Activated CD4-positive, alpha-beta T cell treated with anti-CD3 and anti-CD28 coated beads, Interleukin-2, amount 10 ng/mL, durations not matched to agents 7 days and 5 days (primary cell): ENCODE data around the gene CRABP1. TPM values are rescaled to one million over a fixed set of nuclear protein-coding genes. Genes with fewer than 3 reads are reported as not detected.

Experiments
- CTCF ChIA-PET: fragments of 350-600 bp; sonication (Branson Sonifier 250); formaldehyde crosslinking; loops from one replicate; lab custom pipeline; 2021; ENCODE audit warnings: antibody characterized with exemption; lab: Charles Lee
- POLR2A ChIA-PET: fragments of 350-600 bp; sonication (Branson Sonifier 250); formaldehyde crosslinking; loops from one replicate; lab custom pipeline; 2021; ENCODE audit warnings: antibody characterized with exemption; lab: Charles Lee
- DNase-seq: peaks from one replicate; pipeline ENCODE4 v3.0.0-alpha.2; 2020
- H3K27ac Mint-ChIP-seq: one replicate; pipeline ENCODE4 v1.8.0; 2021; ENCODE audit warnings: mild to moderate bottlenecking, moderate library complexity, mixed read lengths
- H3K27me3 Mint-ChIP-seq: one replicate; pipeline ENCODE4 v1.8.0; 2021; ENCODE audit warnings: mixed read lengths
- H3K36me3 Mint-ChIP-seq: one replicate; pipeline ENCODE4 v1.8.0; 2021; ENCODE audit warnings: low read depth, mixed read lengths
- H3K4me1 Mint-ChIP-seq: one replicate; pipeline ENCODE4 v1.8.0; 2021; ENCODE audit warnings: mixed read lengths
- H3K4me3 Mint-ChIP-seq: one replicate; pipeline ENCODE4 v1.8.0; 2021; ENCODE audit warnings: mild to moderate bottlenecking, moderate library complexity, mixed read lengths
- H3K9me3 Mint-ChIP-seq: one replicate; pipeline ENCODE4 v1.8.0; 2021; ENCODE audit warnings: mixed read lengths
- total RNA-seq, 2 experiments: library from RNA; stranded (reverse); gene quantifications; one replicate each; pipeline ENCODE4 v1.2.3, GENCODE V29; 2021

Gene CRABP1
- total RNA-seq, 2 experiments from 2014 or later: not detected

DNA sequence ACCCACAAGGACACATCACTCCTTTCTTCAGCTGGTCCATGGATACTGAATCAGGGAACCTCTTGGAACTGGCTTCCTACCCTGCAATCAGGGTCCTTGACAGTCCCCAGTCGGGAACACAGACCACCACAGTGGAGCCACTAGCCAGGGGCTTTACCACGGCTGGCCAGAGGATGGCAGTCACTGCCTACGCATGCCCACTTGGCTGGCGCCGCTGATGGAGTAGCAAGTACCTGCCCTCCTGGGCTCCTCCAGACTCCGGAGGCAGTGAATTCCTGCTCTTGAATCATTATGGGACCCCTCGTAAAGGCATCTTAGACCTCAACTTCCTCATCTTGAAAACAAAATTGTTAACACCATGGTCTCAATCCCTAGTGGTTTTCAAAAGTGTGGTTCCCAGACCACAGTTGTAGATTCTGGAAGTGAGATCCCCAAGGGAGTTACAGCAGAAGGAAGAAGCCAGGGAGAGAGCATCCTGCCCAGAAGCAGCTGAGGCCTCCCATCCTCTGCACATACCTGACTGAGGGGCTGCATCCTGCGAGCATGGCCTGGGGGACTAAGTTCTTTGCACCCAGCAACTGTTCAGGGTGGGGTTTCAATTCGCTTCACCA lies 31.6 kb upstream of the CRABP1 start:
- ChIA-PET POLR2A (no interaction called here), CTCF (interaction anchor here (0.9 to 3.2 kb wide), 3 partner anchors 10 to 114 kb away, joined by 3 to 16 read pairs (median 5); partner anchors contain the start of gene SKIC8)
- Mint-ChIP-seq H3K9me3 (no peaks in the 10 kb centered on the region), H3K36me3 (no peaks in the 10 kb centered on the region), H3K4me1 (no peaks in the 10 kb centered on the region), H3K4me3 (no peak overlapping the region), H3K27me3 (peaks cover 9% of the 10 kb centered on the region), H3K27ac (no peak overlapping the region)
- DNase-seq: peak; percentile 61

- H3K4me1 Mint-ChIP-seq: no peaks in the 10 kb centered on the region
Measured at GRCh38 chr15:78311292-78311691, 28.9 kb upstream of the CRABP1 start.

DNA sequence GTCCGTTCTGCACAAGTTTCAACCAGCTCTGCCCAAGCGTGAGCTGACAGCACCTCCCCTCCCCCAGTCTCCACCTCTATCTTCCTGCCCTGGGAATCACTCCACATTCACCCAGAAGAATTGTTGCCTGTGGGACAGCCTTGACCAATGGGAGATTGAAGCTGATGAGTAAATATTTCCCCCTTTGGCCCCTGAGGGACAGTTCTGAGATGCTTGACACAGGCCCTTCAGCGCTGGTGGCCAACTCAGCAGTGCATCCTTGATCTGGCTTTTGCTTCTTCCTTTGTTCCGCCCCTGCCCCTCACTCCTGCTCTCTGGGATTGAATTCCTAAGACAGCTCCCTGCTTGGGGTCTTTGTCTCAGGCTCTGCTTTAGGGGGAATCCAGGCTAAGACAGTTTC lies 27.6 kb upstream of the CRABP1 start:
- Mint-ChIP-seq H3K36me3 (no peaks in the 10 kb centered on the region), H3K4me1 (no peaks in the 10 kb centered on the region), H3K4me3 (no peak overlapping the region), H3K27me3 (peaks cover 4% of the 10 kb centered on the region), H3K27ac (no peak overlapping the region), H3K9me3 (no peaks in the 10 kb centered on the region)
- POLR2A ChIA-PET: no interaction called here
- CTCF ChIA-PET: interaction anchor here (0.6 to 1.7 kb wide), 3 partner anchors 72 to 403 kb away, joined by 3 to 4 read pairs (median 3); no protein-coding TSS in a partner anchor
- no peak for DNase-seq

More at GRCh38 chr15:78311292-78311691, 28.9 kb upstream of the CRABP1 start:
- DNase-seq: no peak
- H3K27me3 Mint-ChIP-seq: peaks cover 9% of the 10 kb centered on the region
- POLR2A ChIA-PET: interaction anchor here (0.7 kb wide), 1 partner anchor 87 kb away, joined by 3 read pairs; no protein-coding TSS in a partner anchor
- H3K4me3 Mint-ChIP-seq: no peak overlapping the region
- H3K9me3 Mint-ChIP-seq: no peaks in the 10 kb centered on the region
- CTCF ChIA-PET: interaction anchor here (0.6 to 1.7 kb wide), 7 partner anchors 10 to 311 kb away, joined by 3 to 5 read pairs (median 3); no protein-coding TSS in a partner anchor
- no peaks in the 10 kb centered on the region for H3K36me3 Mint-ChIP-seq
- no peak overlapping the region for H3K27ac Mint-ChIP-seq

DNA sequence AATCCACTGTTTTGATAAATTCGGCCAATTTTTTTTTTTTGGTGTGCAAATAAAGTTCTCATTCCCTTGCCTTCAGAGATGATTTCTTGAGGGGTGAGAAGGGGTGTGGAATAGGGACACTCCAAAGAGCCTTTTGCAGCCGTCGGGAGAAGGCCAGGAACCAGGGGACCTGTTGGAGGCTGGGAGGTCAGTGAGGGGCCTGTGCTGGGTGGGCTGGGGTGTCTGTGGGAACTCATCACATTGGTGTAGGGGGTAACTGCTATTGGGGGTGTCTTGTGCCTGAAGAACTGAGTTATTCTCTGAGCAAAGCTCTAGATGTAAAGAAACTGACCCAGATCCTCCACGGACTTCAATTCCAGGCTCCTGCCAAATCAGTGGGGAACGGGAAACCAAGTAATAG lies 27.2 kb upstream of the CRABP1 start:
- H3K9me3 Mint-ChIP-seq: no peaks in the 10 kb centered on the region
- H3K27me3 Mint-ChIP-seq: peaks cover 3% of the 10 kb centered on the region
- H3K4me1 Mint-ChIP-seq: no peaks in the 10 kb centered on the region
- no peak for DNase-seq
- no peaks in the 10 kb centered on the region for H3K36me3 Mint-ChIP-seq
- H3K27ac Mint-ChIP-seq: no peak overlapping the region
- H3K4me3 Mint-ChIP-seq: no peak overlapping the region
- POLR2A ChIA-PET: no interaction called here
- CTCF ChIA-PET: interaction anchor here (0.6 kb wide), 1 partner anchor 403 kb away, joined by 3 read pairs; no protein-coding TSS in a partner anchor

DNA sequence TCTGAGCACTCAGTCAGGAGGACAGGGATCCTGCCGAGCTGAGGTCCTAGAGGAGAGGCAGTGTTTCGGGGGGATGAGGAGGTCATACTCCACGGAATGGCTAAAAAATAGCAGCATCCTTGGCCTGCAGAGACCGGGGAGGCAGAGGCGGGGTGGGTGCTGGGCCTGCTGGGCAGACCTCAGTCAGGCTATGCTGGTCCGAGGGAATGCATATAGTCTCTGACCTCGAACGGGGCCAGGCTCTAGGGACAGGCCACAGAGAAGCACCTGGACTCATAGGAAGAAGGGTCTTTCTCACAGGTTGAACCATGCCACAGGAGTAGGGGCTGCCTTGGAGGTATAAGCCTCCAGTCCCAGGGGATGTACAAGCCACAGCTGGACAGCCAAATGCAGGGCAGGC lies 26.8 kb upstream of the CRABP1 start:
- POLR2A ChIA-PET: no interaction called here
- Mint-ChIP-seq H3K4me1 (no peaks in the 10 kb centered on the region), H3K9me3 (no peaks in the 10 kb centered on the region), H3K4me3 (no peak overlapping the region), H3K27me3 (no peaks in the 10 kb centered on the region), H3K36me3 (no peaks in the 10 kb centered on the region), H3K27ac (no peak overlapping the region)
- no peak for DNase-seq
- CTCF ChIA-PET: interaction anchor here (0.6 kb wide), 1 partner anchor 403 kb away, joined by 3 read pairs; no protein-coding TSS in a partner anchor

DNA sequence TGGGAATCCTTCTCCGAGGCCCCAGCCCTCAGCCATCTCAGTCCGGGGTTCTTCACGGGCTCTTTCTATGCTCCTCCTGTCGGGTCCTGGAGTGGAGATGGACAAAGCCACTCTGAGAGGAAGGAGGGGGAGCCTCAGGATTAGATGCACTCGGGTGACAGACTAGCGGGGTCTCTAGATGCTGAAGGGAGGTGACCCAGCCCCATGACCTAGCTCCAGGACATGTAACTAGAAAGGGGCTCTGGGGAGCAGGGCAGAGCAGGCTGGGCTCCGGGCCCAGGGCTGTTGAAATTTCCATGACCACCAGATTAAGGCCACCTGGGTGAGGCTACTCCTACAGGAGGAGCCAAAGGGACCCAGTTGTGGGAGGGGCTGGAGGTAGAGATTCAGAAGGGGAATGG lies 26.0 kb upstream of the CRABP1 start:
- Mint-ChIP-seq H3K27ac (no peak overlapping the region), H3K4me1 (no peaks in the 10 kb centered on the region), H3K4me3 (no peak overlapping the region), H3K9me3 (no peaks in the 10 kb centered on the region), H3K36me3 (no peaks in the 10 kb centered on the region), H3K27me3 (no peaks in the 10 kb centered on the region)
- no peak for DNase-seq
- ChIA-PET POLR2A (no interaction called here), CTCF (no interaction called here)

GRCh38 chr15:78315686-78316282 lies 24.4 kb upstream of the CRABP1 start:
- DNase-seq: no peak
- no peaks in the 10 kb centered on the region for H3K27me3 Mint-ChIP-seq
- no peak overlapping the region for H3K27ac Mint-ChIP-seq
- POLR2A ChIA-PET: no interaction called here
- no peaks in the 10 kb centered on the region for H3K9me3 Mint-ChIP-seq
- H3K36me3 Mint-ChIP-seq: no peaks in the 10 kb centered on the region
- no peak overlapping the region for H3K4me3 Mint-ChIP-seq
- CTCF ChIA-PET: no interaction called here
- H3K4me1 Mint-ChIP-seq: no peaks in the 10 kb centered on the region

GRCh38 chr15:78316283-78317083 lies 23.7 kb upstream of the CRABP1 start:
- H3K27ac Mint-ChIP-seq: no peak overlapping the region
- no peaks in the 10 kb centered on the region for H3K4me1 Mint-ChIP-seq
- H3K9me3 Mint-ChIP-seq: no peaks in the 10 kb centered on the region
- DNase-seq: no peak
- POLR2A ChIA-PET: no interaction called here
- CTCF ChIA-PET: no interaction called here
- H3K27me3 Mint-ChIP-seq: no peaks in the 10 kb centered on the region
- no peak overlapping the region for H3K4me3 Mint-ChIP-seq
- no peaks in the 10 kb centered on the region for H3K36me3 Mint-ChIP-seq

DNA sequence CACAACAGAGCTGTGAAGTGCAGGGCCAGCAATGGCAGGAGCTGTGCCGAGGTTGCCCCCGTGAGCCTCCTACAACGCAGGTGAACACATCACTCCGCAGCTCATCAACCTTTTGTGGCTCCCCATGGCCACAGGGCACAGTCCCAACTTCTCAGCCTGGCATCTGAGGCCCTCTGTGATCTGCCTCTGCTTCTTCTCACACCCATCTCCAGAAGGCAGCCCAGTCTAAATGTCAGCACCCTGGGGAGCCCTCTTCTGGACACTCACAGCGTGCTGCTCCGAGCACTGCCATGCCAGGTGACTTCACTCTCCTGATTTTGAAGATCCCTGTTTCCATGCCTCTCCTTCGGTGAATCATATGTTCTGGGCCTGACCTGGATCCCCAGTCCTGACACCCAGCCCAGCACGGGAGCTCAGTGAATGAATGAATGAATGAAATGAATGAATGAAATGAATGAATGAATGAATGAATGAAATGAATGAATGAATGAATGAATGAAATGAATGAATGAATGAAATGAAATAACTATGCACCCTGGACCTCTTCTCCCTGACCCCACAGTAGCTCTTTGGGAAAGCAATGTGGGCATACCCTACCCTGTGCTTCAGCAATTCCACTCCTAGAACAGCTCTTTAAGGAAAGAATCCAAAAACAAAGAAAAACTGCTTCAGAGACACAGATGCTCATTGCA lies 22.9 kb upstream of the CRABP1 start:
- ChIA-PET POLR2A (no interaction called here), CTCF (no interaction called here)
- no peak overlapping the region for H3K4me3 Mint-ChIP-seq
- no peaks in the 10 kb centered on the region for H3K9me3 Mint-ChIP-seq
- H3K27me3 Mint-ChIP-seq: no peaks in the 10 kb centered on the region
- no peaks in the 10 kb centered on the region for H3K4me1 Mint-ChIP-seq
- H3K27ac Mint-ChIP-seq: no peak overlapping the region
- DNase-seq: no peak
- no peaks in the 10 kb centered on the region for H3K36me3 Mint-ChIP-seq

GRCh38 chr15:78319588-78319987 lies 20.6 kb upstream of the CRABP1 start:
- DNase-seq: no peak

DNA sequence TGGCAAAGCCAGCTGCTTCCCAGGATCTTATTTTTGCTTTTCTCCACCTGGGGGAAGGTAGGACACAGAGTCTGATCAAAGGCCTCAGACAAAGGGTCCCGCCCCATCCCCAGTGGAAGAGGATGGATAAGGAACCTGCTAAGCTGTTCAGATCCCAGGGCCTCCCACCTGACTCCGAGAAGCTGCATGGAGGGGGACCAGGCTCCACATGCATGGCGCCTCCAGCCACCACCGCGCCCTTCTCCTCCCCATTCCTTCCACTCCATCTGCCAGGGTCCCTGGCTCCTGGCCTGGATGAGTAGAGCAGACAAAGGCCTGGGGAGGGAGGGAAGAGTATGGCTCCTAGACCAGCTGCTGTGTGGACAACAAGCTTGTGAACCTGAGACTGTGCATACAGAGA lies 20.0 kb upstream of the CRABP1 start:
- H3K36me3 Mint-ChIP-seq: no peaks in the 10 kb centered on the region
- H3K4me3 Mint-ChIP-seq: no peak overlapping the region
- ChIA-PET POLR2A (no interaction called here), CTCF (interaction anchor here (1.7 kb wide), 1 partner anchor 9 kb away, joined by 5 read pairs; no protein-coding TSS in a partner anchor)
- no peak for DNase-seq
- H3K27ac Mint-ChIP-seq: no peak overlapping the region
- H3K9me3 Mint-ChIP-seq: no peaks in the 10 kb centered on the region
- H3K4me1 Mint-ChIP-seq: no peaks in the 10 kb centered on the region
- H3K27me3 Mint-ChIP-seq: no peaks in the 10 kb centered on the region

More at GRCh38 chr15:78319588-78319987, 20.6 kb upstream of the CRABP1 start:
- no peaks in the 10 kb centered on the region for H3K36me3 Mint-ChIP-seq
- H3K9me3 Mint-ChIP-seq: no peaks in the 10 kb centered on the region
- no peak overlapping the region for H3K4me3 Mint-ChIP-seq
- no peaks in the 10 kb centered on the region for H3K27me3 Mint-ChIP-seq
- ChIA-PET CTCF (no interaction called here), POLR2A (no interaction called here)
- H3K4me1 Mint-ChIP-seq: no peaks in the 10 kb centered on the region
- no peak overlapping the region for H3K27ac Mint-ChIP-seq

GRCh38 chr15:78321041-78321570 lies 19.0 kb upstream of the CRABP1 start:
- ChIA-PET CTCF (interaction anchor here (1.4 to 1.7 kb wide), 2 partner anchors 10 to 21 kb away, joined by 3 to 5 read pairs; partner anchors contain the start of gene SKIC8), POLR2A (no interaction called here)
- H3K36me3 Mint-ChIP-seq: no peaks in the 10 kb centered on the region
- H3K4me1 Mint-ChIP-seq: no peaks in the 10 kb centered on the region
- no peak overlapping the region for H3K27ac Mint-ChIP-seq
- no peak overlapping the region for H3K4me3 Mint-ChIP-seq
- no peak for DNase-seq
- H3K9me3 Mint-ChIP-seq: no peaks in the 10 kb centered on the region
- no peaks in the 10 kb centered on the region for H3K27me3 Mint-ChIP-seq
